ENCODE results near the gene SMCO4. TPM values are rescaled to one million over a fixed set of nuclear protein-coding genes. Genes with fewer than 3 reads are reported as not detected.

SMCO4 gene
- total RNA-seq, 1 donor = 15.6 TPM

DNA sequence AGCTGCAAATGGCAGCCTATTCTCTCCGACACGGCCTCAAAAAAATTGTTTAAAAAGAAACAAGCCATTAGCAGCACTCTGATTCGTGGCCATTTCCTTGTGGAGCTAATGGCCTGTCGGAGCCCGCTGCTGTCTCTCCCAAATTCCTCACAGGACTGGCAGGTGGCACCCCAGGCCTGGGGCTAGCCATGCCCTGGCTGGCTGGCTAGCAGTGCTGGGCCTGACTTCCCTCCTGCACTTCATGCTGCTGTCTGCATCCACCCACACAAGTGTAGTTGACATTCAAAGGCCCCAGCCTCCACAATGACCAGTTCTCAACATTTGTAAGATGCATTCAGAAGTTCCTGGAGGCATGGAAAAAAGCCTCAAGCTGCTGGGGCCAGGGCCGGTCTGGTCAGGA, 61.5 kb downstream of the SMCO4 start:
- H2AFZ ChIP-seq (ENCODE audit: low read length) = no peak overlapping the region
- TF ChIP-seq CTCF (IDR thresholded peaks at IDR 0.05; ENCODE audit: extremely low read depth, low read depth, low read length) = no peak
- no peaks in the 10 kb centered on the region for H3K36me3 ChIP-seq (ENCODE audit: insufficient read depth, low read length)
- no peak overlapping the region for H3K4me3 ChIP-seq (ENCODE audit: insufficient read depth, low read length)
- no peaks in the 10 kb centered on the region for H3K4me1 ChIP-seq (ENCODE audit: insufficient read depth, low read length)
- no peaks in the 10 kb centered on the region for H3K9me3 ChIP-seq (ENCODE audit: low read depth, low read length)
- DNase-seq (ENCODE audit: insufficient read length, low spot score, missing footprints) = no peak
- H3K27me3 ChIP-seq (ENCODE audit: insufficient read depth, low read length) = no peaks in the 10 kb centered on the region
- H3K27ac ChIP-seq (ENCODE audit: low read depth, low read length) = no peak overlapping the region
- H4K20me1 ChIP-seq (ENCODE audit: insufficient read depth, low read length) = peaks cover 10% of the 10 kb centered on the region
- H3K79me2 ChIP-seq (ENCODE audit: insufficient read depth, low read length) = no peaks in the 10 kb centered on the region
- H3K4me2 ChIP-seq (ENCODE audit: insufficient read depth, low read length) = no peak overlapping the region

DNA sequence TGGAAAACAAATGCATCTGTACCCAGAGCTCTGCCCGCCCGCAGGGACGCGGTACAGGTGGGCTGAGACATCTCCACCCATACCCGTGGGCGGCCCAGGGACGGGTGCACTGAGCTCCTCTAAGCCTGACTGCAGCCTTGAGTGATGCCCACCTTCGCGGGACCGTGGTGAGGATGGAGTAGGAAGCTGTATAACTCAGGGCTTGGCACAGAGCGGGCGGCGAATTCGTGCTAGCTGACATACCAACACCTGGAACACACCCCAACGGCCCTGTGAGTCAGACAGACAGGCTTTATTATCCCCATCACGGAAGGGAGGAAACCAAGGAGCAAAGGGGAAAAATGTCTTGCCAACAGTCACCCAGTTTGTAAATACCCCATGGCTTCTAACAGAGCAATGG, 61.9 kb downstream of the SMCO4 start:
- H4K20me1 ChIP-seq (ENCODE audit: insufficient read depth, low read length) = peaks cover 10% of the 10 kb centered on the region

DNA sequence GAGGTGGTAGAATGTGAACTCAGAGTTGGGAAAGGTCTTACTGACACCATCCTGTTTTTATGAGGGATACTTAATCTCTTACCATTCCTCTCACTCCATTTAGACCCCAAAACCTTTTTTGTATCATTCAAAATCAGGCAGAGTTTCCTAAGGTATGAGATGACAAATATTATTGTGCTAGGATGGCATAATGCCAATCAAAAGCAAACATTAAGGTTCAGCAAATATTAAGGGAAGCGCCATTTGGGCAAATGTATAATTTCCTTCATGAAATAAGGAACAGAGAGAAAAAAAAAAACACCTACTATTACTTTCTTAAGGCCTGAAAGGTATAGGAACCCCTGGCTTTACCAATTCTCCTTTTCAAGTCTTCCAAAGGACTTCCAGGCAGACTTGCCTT, 62.4 kb downstream of the SMCO4 start:
- no peak for TF ChIP-seq CTCF (IDR thresholded peaks at IDR 0.05; ENCODE audit: extremely low read depth, low read depth, low read length)
- no peak for DNase-seq (ENCODE audit: insufficient read length, low spot score, missing footprints)
- no peak overlapping the region for H3K4me2 ChIP-seq (ENCODE audit: insufficient read depth, low read length)
- no peaks in the 10 kb centered on the region for H3K27me3 ChIP-seq (ENCODE audit: insufficient read depth, low read length)
- H4K20me1 ChIP-seq (ENCODE audit: insufficient read depth, low read length) = peaks cover 10% of the 10 kb centered on the region
- H3K4me1 ChIP-seq (ENCODE audit: insufficient read depth, low read length) = no peaks in the 10 kb centered on the region
- H3K9me3 ChIP-seq (ENCODE audit: low read depth, low read length) = no peaks in the 10 kb centered on the region
- H2AFZ ChIP-seq (ENCODE audit: low read length) = no peak overlapping the region
- no peaks in the 10 kb centered on the region for H3K79me2 ChIP-seq (ENCODE audit: insufficient read depth, low read length)
- no peak overlapping the region for H3K27ac ChIP-seq (ENCODE audit: low read depth, low read length)
- H3K4me3 ChIP-seq (ENCODE audit: insufficient read depth, low read length) = no peak overlapping the region
- H3K36me3 ChIP-seq (ENCODE audit: insufficient read depth, low read length) = no peaks in the 10 kb centered on the region

More for the DNA sequence above, 61.9 kb downstream of the SMCO4 start:
- no peaks in the 10 kb centered on the region for H3K36me3 ChIP-seq (ENCODE audit: insufficient read depth, low read length)
- no peak for TF ChIP-seq CTCF (IDR thresholded peaks at IDR 0.05; ENCODE audit: extremely low read depth, low read depth, low read length)
- no peaks in the 10 kb centered on the region for H3K9me3 ChIP-seq (ENCODE audit: low read depth, low read length)
- no peak for DNase-seq (ENCODE audit: insufficient read length, low spot score, missing footprints)
- no peaks in the 10 kb centered on the region for H3K4me1 ChIP-seq (ENCODE audit: insufficient read depth, low read length)
- H3K4me2 ChIP-seq (ENCODE audit: insufficient read depth, low read length) = no peak overlapping the region
- H2AFZ ChIP-seq (ENCODE audit: low read length) = no peak overlapping the region
- H3K27ac ChIP-seq (ENCODE audit: low read depth, low read length) = no peak overlapping the region
- H3K27me3 ChIP-seq (ENCODE audit: insufficient read depth, low read length) = no peaks in the 10 kb centered on the region
- H3K79me2 ChIP-seq (ENCODE audit: insufficient read depth, low read length) = no peaks in the 10 kb centered on the region
- no peak overlapping the region for H3K4me3 ChIP-seq (ENCODE audit: insufficient read depth, low read length)

- no peak overlapping the region for H3K4me3 ChIP-seq (ENCODE audit: insufficient read depth, low read length)
- H4K20me1 ChIP-seq (ENCODE audit: insufficient read depth, low read length) = peaks cover 5% of the 10 kb centered on the region
- no peaks in the 10 kb centered on the region for H3K9me3 ChIP-seq (ENCODE audit: low read depth, low read length)
- H3K4me2 ChIP-seq (ENCODE audit: insufficient read depth, low read length) = no peak overlapping the region
- H3K27me3 ChIP-seq (ENCODE audit: insufficient read depth, low read length) = no peaks in the 10 kb centered on the region
- H3K4me1 ChIP-seq (ENCODE audit: insufficient read depth, low read length) = no peaks in the 10 kb centered on the region
- H3K27ac ChIP-seq (ENCODE audit: low read depth, low read length) = no peak overlapping the region
- no peak for TF ChIP-seq CTCF (IDR thresholded peaks at IDR 0.05; ENCODE audit: extremely low read depth, low read depth, low read length)
- no peak for DNase-seq (ENCODE audit: insufficient read length, low spot score, missing footprints)
- no peaks in the 10 kb centered on the region for H3K79me2 ChIP-seq (ENCODE audit: insufficient read depth, low read length)
- no peaks in the 10 kb centered on the region for H3K36me3 ChIP-seq (ENCODE audit: insufficient read depth, low read length)
- H2AFZ ChIP-seq (ENCODE audit: low read length) = no peak overlapping the region
Observed at GRCh38 chr11:93480256-93480655, 62.9 kb downstream of the SMCO4 start.
